GM23248 (cell line): ENCODE measurements around the gene HDGFL2. TPM values are rescaled to one million over a fixed set of nuclear protein-coding genes. Genes with fewer than 3 reads are reported as not detected.

ENCODE experiments used
- DNase-seq: peaks from one replicate; pipeline ENCODE4 v3.0.0-alpha.2; 2015
- H2AFZ ChIP-seq: fragments of 200-600 bp; sonication (generic); 2 replicates; pipeline ENCODE4 v1.6.1; 2016; ENCODE audit warnings: antibody characterized with exemption
- H3F3A ChIP-seq: fragments of 200-600 bp; sonication (generic); 2 replicates; pipeline ENCODE4 v1.6.1; 2016; ENCODE audit warnings: mild to moderate bottlenecking, antibody characterized with exemption, mixed run types; ENCODE audit not compliant: insufficient read depth
- H3K27ac ChIP-seq: fragments of 200-600 bp; sonication (generic); 2 replicates; pipeline ENCODE4 v1.5.1; 2016; ENCODE audit warnings: mild to moderate bottlenecking
- H3K27me3 ChIP-seq: fragments of 200-600 bp; sonication (generic); replicated peaks from 2 replicates; pipeline ENCODE4 v1.6.1; 2016; ENCODE audit warnings: mild to moderate bottlenecking; ENCODE audit not compliant: insufficient read depth
- H3K36me3 ChIP-seq: fragments of 200-600 bp; sonication (generic); 2 replicates; pipeline ENCODE4 v1.6.1; 2016; ENCODE audit warnings: low read depth, mild to moderate bottlenecking
- H3K4me1 ChIP-seq: fragments of 200-600 bp; sonication (generic); 2 replicates; pipeline ENCODE4 v1.6.1; 2016; ENCODE audit warnings: mild to moderate bottlenecking; ENCODE audit not compliant: insufficient read depth
- H3K4me2 ChIP-seq: fragments of 200-600 bp; sonication (generic); one replicate; pipeline ENCODE4 v1.6.1; 2016; ENCODE audit warnings: mild to moderate bottlenecking; ENCODE audit not compliant: unreplicated experiment
- H3K4me3 ChIP-seq: fragments of 200-600 bp; sonication (generic); 2 replicates; pipeline ENCODE4 v1.5.1; 2016; ENCODE audit warnings: mild to moderate bottlenecking
- H3K79me2 ChIP-seq: fragments of 200-600 bp; sonication (generic); 2 replicates; pipeline ENCODE4 v1.6.1; 2016; ENCODE audit warnings: mild to moderate bottlenecking; ENCODE audit not compliant: insufficient read depth
- H3K9ac ChIP-seq: fragments of 200-600 bp; sonication (generic); 2 replicates; pipeline ENCODE4 v1.6.1; 2016; ENCODE audit warnings: mild to moderate bottlenecking
- H3K9me2 ChIP-seq: fragments of 200-600 bp; sonication (generic); 2 replicates; pipeline ENCODE4 v1.6.1; 2016; ENCODE audit warnings: mixed run types, mild to moderate bottlenecking, moderate library complexity; ENCODE audit not compliant: insufficient read depth
- H3K9me3 ChIP-seq: fragments of 200-600 bp; sonication (generic); one replicate; pipeline ENCODE4 v1.6.1; 2017; ENCODE audit warnings: low read depth
- H4K20me1 ChIP-seq: fragments of 200-600 bp; sonication (generic); 2 replicates; pipeline ENCODE4 v1.6.0; 2016; ENCODE audit not compliant: insufficient read depth
- EZH2 ChIP-seq: fragments of 200-600 bp; sonication (generic); IDR thresholded peaks from 2 replicates; pipeline ENCODE4 v1.6.1; 2018; ENCODE audit warnings: antibody characterized with exemption, mild to moderate bottlenecking; ENCODE audit not compliant: insufficient read depth, poor library complexity, severe bottlenecking
- EZH2phosphoT487 ChIP-seq: fragments of 200-600 bp; sonication (generic); IDR thresholded peaks from 2 replicates; pipeline ENCODE4 v1.6.1; 2018; ENCODE audit warnings: antibody characterized with exemption, moderate library complexity, mild to moderate bottlenecking, low read depth; ENCODE audit not compliant: insufficient read depth
- WGBS, 2 experiments: methylation state at CpG; one replicate each; pipeline ENCODE4 v1.1.6; 2015 to 2017; ENCODE audit warnings: low lambda C conversion rate in 2 of 2, low coverage in 1 of 2; ENCODE audit errors: missing lambda C conversion rate in 2 of 2; 5-methylcytosine and 5-hydroxymethylcytosine counted together
- in situ Hi-C: fragments of 300-500 bp; cut with MboI; formaldehyde crosslinking; loops from 2 replicates; pipeline ENCODE4 v1.15.0; 2020
- polyA plus RNA-seq: library from polyadenylated mRNA; unstranded; fragments of >200 nt; fragmentation: Nextera tagmentation; extraction: Ambion mirVana; gene quantifications from 2 replicates; pipeline ENCODE4 v1.2.1, GENCODE V29; 2016
- total RNA-seq: library from RNA; depleted of rRNA; stranded (reverse); fragments of >200 nt; shearing (Covaris generic); gene quantifications from 2 replicates; pipeline ENCODE4 v1.2.3, GENCODE V29; 2014

The HDGFL2 gene
- total and polyA plus RNA-seq, 2 experiments from 2014 or later = 23.0 to 50.7 TPM

DNA sequence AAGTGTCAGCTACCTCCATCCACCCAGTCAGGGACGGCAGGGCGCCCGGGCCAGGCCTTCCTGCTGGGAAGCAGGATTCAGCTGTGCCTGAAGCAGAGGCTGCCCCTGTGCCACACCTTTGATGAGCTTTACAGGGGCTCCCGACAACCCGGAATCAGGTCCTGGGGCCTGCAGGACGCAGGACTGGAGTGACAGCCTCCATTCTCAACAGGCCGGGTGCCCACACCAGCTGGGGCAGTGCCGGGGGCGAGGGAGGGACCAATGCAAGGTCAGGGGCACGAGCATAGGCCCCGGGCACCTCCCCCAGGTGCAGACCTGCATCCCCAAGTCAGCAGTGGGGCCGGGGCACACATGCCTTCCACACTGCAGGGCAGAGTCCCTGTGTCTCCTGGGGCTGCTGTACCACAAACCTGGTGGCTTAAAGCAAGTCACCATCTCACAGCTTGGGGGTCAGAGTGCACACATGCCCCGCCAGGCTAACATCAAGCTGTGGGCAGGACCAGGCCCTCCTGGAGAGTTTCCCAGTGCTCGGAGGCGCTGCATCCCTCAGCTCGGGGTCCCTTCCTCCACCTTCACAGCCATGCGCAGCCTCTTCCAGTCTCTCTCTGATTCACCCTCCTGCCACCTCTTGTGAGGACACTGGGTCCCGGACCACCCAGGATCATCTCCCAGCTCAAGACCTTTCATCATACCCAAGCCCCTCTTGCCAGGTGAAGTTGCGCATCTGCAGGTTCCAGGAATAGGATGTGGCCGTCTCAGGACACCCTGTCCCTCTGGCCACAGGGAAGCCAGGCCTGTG, 27.9 kb upstream of the HDGFL2 start:
- Histone ChIP-seq H3K27me3 (no peaks in the 10 kb centered on the region), H3K4me3 (no peak overlapping the region), H3K36me3 (peaks cover 2% of the 10 kb centered on the region; the same call in 1 of the 2 replicates), H2AFZ (no peak overlapping the region), H3K4me1 (no peaks in the 10 kb centered on the region), H4K20me1 (no peaks in the 10 kb centered on the region), H3K27ac (no peak overlapping the region), H3K79me2 (peaks cover 5% of the 10 kb centered on the region; the same call in 1 of the 2 replicates), H3K9me2 (no peaks in the 10 kb centered on the region), H3K9me3 (no peaks in the 10 kb centered on the region), H3K9ac (no peak overlapping the region), H3F3A (no peaks in the 10 kb centered on the region), H3K4me2 (no peak overlapping the region)
- in situ Hi-C loops = no loop called here
- DNase-seq = no peak
- TF ChIP-seq EZH2 (no peak), EZH2phosphoT487 (no peak)
- 83 to 85% methylated on average over 16 to 17 of the region's 20 CpGs for WGBS, 2 experiments

DNA sequence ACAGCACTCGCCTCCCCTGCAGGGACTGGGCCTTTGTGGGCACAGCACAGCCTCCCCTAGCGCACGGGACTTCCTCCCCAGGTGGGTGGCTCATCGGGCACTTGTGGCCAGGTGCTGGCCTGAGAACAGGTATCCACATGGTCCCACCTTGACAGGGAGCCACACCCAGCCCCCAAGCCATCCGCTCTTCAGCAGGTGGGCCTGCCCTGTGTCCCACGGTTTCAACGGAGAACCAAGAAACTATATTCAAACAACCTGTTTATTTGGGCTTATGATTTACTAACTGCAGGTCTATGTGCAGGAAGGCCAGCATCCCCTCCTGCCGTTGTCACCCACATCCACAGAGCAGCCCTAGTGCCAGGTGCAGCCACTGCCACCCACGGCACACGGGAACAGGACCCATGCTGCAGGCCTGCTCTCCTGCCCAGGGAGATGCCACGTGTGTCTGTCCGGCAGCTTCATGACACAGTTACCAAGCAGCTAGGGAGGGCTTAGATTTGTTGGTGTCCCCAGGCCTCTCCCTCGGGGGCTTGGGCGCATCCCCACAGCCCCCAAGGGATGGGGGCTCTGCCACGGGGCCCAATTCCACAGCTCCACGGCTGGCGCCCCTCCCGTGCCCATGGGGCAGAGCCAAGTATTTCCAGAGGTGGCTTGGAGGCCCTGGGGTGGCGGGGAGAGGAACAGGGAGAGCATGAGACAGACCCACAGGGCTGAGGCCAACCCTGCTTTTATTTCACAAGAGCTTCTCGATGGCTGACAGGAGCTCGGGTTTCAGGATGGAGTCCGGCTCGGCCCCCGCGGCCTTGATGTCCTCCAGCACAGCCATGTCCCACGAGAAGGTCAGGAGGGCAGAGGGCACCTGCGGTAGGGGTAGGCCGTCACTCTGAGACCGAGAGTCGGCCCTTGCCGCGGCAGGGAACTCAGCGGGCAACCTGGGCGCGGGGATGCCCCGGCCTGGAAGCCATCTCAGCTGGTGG, 27.0 kb upstream of the HDGFL2 start:
- DNase-seq = no peak

DNA sequence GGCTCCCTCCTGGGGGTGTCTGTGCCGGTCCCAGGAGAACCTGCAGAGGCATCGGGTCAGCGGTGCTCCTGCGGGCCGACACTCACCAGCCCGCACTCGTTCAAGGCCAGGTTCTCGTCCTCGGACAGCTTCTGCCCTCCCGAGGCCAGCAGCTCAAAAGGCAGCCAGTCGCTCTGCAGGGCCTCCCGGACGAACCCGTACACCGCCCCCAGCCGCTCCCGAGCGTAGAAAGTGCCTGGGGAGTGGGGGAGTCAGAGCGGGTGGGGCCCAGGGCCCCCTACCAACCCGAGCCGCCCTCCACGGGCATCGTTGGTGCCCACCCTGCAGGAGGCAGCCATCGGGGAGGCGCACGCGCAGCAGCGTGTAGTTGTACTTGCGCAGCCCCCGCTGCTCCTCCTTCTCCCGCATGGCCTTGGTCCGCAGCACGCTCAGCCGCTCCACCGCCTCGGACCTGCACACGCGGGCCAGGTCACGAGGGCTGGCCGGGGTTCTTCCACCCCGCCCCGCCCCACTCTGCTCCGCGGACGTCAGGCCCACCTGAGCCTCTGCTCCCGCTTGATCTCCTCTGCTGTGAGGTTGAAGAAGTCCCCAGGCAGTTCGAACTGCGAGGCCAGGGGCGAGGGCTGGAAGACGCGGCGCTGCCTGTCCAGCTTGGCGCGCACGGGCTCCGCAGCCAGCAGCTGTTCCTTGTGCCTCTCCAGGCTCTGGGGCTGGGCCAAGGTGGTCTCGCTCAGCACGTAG, 26.0 kb upstream of the HDGFL2 start:
- no peak overlapping the region for H3K4me2 ChIP-seq
- 91 to 94% methylated on average over 40 to 58 of the region's 58 CpGs for WGBS, 2 experiments
- TF ChIP-seq EZH2phosphoT487 (no peak), EZH2 (no peak)
- no peak overlapping the region for H3K9ac ChIP-seq
- H3K9me3 ChIP-seq = no peaks in the 10 kb centered on the region
- no peak for DNase-seq
- H3K27me3 ChIP-seq = no peaks in the 10 kb centered on the region
- no peaks in the 10 kb centered on the region for H3K9me2 ChIP-seq
- no peaks in the 10 kb centered on the region for H4K20me1 ChIP-seq
- H3F3A ChIP-seq = no peaks in the 10 kb centered on the region; the same call in 1 of the 2 replicates
- H3K4me3 ChIP-seq = no peak overlapping the region
- no peak overlapping the region for H2AFZ ChIP-seq
- H3K27ac ChIP-seq = no peak overlapping the region
- peaks cover 17% of the 10 kb centered on the region for H3K79me2 ChIP-seq
- in situ Hi-C loops = no loop called here
- H3K36me3 ChIP-seq = peaks cover 12% of the 10 kb centered on the region; the same call in 1 of the 2 replicates
- no peaks in the 10 kb centered on the region for H3K4me1 ChIP-seq

More for the DNA sequence above, 27.0 kb upstream of the HDGFL2 start:
- 78% methylated on average over 34 to 36 of the region's 36 CpGs for WGBS, 2 experiments
- Histone ChIP-seq H3K4me2 (no peak overlapping the region), H4K20me1 (no peaks in the 10 kb centered on the region), H3K9ac (no peak overlapping the region), H3K36me3 (peaks cover 8% of the 10 kb centered on the region; the same call in 1 of the 2 replicates), H3K27ac (no peak overlapping the region), H3K4me1 (no peaks in the 10 kb centered on the region), H3K27me3 (no peaks in the 10 kb centered on the region), H3K4me3 (no peak overlapping the region), H3K79me2 (peaks cover 12% of the 10 kb centered on the region), H3K9me3 (no peaks in the 10 kb centered on the region), H3K9me2 (no peaks in the 10 kb centered on the region), H2AFZ (no peak overlapping the region), H3F3A (no peaks in the 10 kb centered on the region; the same call in 1 of the 2 replicates)
- TF ChIP-seq EZH2phosphoT487 (no peak), EZH2 (no peak)
- in situ Hi-C loops = no loop called here

DNA sequence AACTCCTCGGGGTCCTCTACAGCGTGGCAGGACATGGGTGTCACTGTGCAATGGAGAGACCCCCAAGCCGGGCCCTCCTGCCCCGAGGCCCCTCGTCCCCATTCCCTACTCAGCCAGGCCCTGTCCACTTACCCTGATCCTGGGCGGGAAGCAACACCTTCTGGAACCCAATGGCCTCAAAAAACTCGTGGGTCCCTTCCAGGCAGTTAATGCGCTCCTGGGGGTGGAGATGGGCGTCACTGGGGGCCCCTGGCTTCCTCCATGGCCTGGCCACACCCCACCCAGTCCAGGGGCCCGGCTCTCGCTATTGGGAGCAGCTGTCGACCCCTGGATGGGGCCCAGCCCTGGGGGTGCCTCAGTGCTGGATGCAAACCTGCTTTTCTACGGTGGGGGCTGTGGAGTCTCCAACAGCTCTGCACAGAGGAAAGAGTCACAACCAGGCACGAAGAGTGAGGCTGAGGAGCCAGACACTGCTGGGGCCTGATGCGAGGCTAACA, 25.3 kb upstream of the HDGFL2 start:
- H3K36me3 ChIP-seq = peaks cover 18% of the 10 kb centered on the region; the same call in 1 of the 2 replicates
- 75 to 78% methylated on average over 11 to 15 of the region's 15 CpGs for WGBS, 2 experiments
- H3K4me3 ChIP-seq = no peak overlapping the region
- in situ Hi-C loops = no loop called here
- H3K27me3 ChIP-seq = no peaks in the 10 kb centered on the region
- H3K4me1 ChIP-seq = no peaks in the 10 kb centered on the region
- H3F3A ChIP-seq = no peaks in the 10 kb centered on the region; the same call in 1 of the 2 replicates
- H3K27ac ChIP-seq = no peak overlapping the region
- H4K20me1 ChIP-seq = no peaks in the 10 kb centered on the region
- H3K9me2 ChIP-seq = no peaks in the 10 kb centered on the region
- no peak overlapping the region for H2AFZ ChIP-seq
- H3K9me3 ChIP-seq = no peaks in the 10 kb centered on the region
- no peak overlapping the region for H3K4me2 ChIP-seq
- TF ChIP-seq EZH2phosphoT487 (no peak), EZH2 (no peak)
- no peak for DNase-seq
- no peak overlapping the region for H3K9ac ChIP-seq
- H3K79me2 ChIP-seq = peaks cover 23% of the 10 kb centered on the region
